Measurements from ENCODE around the gene ZRSR2.
A peak's percentile ranks its signal among the peaks of the same experiment; 100 is the strongest.
"Not testable (repeated sequence)": the region's sequence is repeated elsewhere in the genome, so short reads cannot be mapped to it uniquely, and the experiment has no call there.

Gene ZRSR2

GRCh38 chrX:15789979-15790768 lies at the start of gene ZRSR2:
Gene ZRSR2, plus strand, starts transcription at chrX:15790484. Its CDS starts 12 bp downstream, at chrX:15790496.
- DNase-seq (ENCODE audit: low read depth in 2 of 2) = peak; percentile 18 to 24

DNA sequence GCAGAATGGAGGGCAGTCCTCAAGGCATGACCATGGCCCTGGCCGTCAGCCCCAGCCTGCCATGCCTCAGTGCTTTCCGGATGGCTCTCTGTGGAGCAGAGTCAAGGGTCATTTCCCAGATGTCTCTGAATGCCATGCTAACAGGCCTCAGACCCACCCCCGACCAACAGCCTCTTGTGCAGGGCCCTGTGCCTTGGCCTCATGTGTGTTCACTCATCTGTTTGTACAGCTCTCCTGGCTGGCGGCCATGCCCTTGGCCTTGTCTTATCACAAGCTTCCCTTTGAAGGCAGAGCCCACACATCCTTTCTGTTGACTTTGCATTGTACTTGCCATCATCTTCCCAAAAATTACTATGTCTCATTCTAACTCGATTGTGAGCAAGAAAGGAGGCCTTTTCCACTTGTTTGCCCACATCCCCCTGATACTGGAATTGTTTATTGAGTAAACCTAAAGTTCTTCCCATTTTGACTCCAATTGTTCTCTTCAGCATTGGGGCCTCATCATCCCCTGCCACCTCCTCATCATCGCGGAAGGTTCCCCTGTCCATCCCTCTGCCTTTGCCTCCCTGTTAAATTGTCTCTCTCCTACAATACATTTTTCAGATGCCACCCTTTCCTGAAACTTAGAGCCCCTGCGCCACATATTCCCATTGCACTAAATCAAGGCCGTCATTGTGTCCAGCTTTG lies 46.0 kb upstream of the ZRSR2 start:
- DNase-seq (ENCODE audit: low read depth in 2 of 2) = no peak

- no peak for DNase-seq (ENCODE audit: low read depth in 2 of 2)
Observed at GRCh38 chrX:15745179-15745578, 45.1 kb upstream of the ZRSR2 start.

DNA sequence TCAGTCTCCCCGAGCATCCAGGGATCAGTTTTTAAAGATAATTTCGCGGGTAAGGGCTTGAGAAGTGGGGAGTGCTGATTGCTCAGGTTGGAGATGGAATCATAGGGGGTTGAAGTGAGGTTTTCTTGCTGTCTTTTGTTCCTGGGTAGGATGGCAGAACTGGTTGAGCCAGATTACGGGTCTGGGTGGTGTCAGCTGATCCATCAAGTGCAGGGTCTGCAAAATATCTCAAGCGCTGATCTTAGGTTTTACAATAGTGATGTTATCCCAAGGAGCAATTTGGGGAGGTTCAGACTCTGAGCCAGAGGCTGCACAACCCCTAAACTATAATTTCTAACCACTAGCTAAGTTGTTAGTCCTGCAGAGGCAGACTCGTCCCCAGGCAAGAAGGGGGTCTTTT lies 43.6 kb upstream of the ZRSR2 start:
- not testable (repeated sequence) for DNase-seq (ENCODE audit: low read depth in 2 of 2)

- no peak for DNase-seq (ENCODE audit: low read depth in 2 of 2)
Observed at GRCh38 chrX:15747626-15748173, 42.6 kb upstream of the ZRSR2 start.

- DNase-seq (ENCODE audit: low read depth in 2 of 2) = no peak
Observed at GRCh38 chrX:15748841-15749240, 41.4 kb upstream of the ZRSR2 start.

GRCh38 chrX:15749642-15750610 lies 40.4 kb upstream of the ZRSR2 start:
- no peak for DNase-seq (ENCODE audit: low read depth in 2 of 2)

- no peak for DNase-seq (ENCODE audit: low read depth in 2 of 2)
Observed at GRCh38 chrX:15750611-15751154, 39.6 kb upstream of the ZRSR2 start.

DNA sequence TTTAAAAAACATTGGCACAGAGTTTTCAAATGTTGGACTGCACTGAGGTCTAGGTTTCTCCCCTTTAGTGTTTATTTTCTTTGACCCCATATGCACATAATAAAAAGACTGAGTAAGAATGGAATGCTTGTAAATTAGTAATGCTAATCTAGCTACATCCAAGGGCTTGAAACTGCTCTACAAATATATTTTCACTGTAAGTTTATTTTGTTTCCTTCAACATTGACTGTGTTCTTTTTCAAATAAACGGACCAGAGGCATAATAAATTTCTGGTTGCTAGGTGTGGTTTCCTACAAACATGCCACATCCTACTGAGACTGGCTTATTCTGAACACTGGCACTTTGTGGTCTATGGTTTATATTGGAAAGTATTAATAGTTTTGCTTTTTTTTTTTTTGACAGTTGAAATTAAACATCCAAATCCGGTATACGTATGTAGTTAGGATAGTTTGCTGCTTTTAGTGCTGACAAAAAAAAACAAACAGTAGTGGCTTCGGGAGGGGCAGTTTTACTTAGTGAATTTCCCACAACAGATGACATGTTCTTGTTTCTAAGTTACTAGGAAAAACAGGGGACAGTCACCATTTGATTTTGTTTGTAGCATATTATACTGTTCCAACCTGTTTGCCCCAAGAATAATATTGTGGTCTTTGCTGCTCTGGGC lies 39.0 kb upstream of the ZRSR2 start:
- DNase-seq (ENCODE audit: low read depth in 2 of 2) = no peak

DNA sequence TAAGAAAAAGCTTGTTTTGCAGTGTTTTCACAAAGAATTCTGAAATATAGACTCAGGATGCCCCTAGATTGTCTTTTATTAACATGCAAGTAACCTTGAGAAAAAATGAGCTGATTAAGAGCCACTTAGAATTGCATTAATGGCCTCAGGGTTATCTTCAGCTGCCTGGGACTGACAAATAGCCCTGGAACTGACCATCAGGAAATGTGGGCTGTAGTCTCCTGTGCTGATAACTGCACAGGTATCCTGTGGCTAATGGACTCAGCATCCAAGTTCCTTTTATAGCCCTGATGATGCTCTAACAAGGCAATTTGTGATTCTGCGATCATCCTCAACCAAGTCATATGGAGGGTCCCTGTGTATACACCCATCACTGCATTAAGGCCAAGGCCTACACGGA lies 35.2 kb upstream of the ZRSR2 start:
- DNase-seq (ENCODE audit: low read depth in 2 of 2) = no peak

DNA sequence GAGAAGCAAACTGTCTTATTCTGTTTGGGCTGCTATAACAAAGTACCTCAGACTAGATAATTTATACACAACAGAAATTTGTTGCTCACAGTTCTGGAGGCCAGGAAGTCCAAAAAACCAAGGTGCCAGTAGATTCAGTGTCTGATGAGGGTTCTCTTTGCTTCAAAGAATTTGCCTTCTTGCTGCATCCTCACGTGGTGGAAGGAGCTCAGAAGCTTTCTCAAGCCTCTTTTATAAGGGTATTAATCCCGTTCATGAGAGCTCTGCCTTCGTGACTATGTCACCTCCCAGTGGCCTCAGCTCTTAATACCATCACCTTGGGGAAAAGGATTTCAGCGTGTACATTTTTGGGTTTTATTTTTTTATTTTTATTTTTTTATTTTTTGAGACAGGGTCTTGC lies 32.1 kb upstream of the ZRSR2 start:
- DNase-seq (ENCODE audit: low read depth in 2 of 2) = no peak

DNA sequence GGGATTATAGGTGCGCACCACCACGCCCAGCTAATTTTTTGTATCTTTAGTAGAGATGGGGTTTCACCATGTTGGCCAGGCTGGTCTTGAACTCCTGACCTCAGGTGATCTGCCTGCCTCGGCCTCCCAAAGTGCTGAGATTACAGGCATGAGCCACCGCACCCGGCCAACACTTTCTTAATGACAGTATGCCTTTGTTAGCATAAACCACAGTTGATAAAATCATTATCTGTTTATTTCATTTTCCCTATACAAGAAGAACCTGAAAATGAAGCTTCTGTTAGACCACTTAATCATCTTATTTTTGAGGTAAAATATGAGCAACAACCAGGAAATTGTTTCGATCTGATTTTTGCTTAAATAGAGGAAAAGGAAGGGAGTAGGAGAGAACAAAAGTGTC lies 30.4 kb upstream of the ZRSR2 start:
- DNase-seq (ENCODE audit: low read depth in 2 of 2) = not testable (repeated sequence)

- no peak for DNase-seq (ENCODE audit: low read depth in 2 of 2)
Observed at GRCh38 chrX:15761564-15762191, 28.6 kb upstream of the ZRSR2 start.

DNA sequence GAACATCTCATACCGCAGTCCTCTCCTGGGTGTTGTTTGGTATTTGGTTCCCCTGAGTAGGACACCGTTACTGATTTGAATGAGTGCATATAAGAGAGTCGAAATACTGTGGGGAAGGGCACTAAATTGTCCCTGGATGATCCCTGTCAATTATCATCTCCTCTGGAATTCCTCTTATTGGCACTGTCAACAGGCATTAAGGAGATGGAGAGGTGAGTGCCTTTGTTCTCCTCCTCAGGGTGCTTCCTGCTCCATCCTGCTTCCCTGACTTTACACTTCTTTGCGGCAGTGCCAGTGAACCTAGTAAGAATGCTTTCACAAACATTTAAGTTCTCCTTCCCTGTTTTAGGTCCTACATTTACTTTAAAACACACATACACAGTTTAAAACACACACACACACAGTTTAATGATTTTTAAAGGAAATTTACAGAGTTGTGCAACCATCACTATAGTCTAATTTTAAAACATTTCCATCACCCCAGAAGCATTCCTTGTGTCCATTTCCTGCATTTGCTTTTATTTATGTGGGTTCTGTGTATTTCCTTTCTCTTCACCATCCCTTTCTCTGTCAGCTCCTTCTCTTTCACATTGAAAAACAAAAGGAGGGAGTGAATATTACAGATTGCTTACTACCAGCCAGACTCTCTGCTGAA lies 20.9 kb upstream of the ZRSR2 start:
- DNase-seq (ENCODE audit: low read depth in 2 of 2) = no peak

- no peak for DNase-seq (ENCODE audit: low read depth in 2 of 2)
Observed at GRCh38 chrX:15781961-15782699, 8.2 kb upstream of the ZRSR2 start.

DNA sequence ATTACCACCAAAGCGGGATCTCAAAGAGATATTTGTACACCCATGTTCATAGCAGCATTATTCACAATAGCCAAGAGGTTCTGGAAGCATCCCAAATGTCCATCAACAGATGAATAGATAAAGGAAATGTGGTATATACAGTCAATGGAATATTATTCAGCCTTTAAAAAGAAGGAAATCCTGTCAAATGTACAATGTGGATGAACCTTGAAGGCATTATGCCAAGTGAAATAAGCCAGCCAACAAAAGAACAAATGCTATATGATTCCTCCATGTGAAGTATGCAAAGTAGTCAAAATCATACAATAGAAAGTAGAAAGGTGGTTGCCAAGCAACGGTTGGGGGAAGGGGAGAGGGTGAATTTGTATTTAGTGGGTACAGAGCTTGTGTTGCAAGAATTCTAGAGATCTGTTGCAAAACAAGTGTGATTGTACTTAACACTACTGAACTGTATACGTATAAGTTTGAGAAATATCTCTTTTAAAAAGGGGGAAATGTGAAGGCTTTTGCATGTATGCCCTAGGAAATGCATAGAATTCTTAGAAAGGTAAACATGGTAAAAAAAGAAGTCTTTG lies 5.0 kb upstream of the ZRSR2 start:
- no peak for DNase-seq (ENCODE audit: low read depth in 2 of 2)

DNA sequence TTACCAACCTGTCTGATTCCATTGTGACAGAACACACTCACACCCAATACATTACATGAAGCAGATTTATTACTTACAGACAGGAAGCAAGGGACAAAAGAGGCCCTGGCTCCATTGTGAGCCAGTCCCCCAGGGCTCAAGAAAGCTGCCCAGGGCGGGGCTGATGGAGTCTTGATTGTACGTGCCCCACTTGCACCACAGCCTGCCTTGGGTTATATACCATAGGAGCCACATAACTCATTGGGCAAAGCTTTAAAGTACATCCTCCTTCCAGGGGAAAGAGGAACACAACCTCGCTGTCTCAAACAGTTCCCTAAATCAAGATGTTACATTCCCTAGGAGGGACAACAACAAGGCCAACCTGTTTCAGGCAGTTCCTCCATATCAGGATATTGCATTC lies 3.4 kb upstream of the ZRSR2 start:
- no peak for DNase-seq (ENCODE audit: low read depth in 2 of 2)

- DNase-seq (ENCODE audit: low read depth in 2 of 2) = no peak
Observed at GRCh38 chrX:15790769-15791290, 546 bp downstream of the ZRSR2 start.

- no peak for DNase-seq (ENCODE audit: low read depth in 2 of 2)
Observed at GRCh38 chrX:15797707-15798106, 7.4 kb downstream of the ZRSR2 start.
